SH-SY5Y (cell line): ENCODE measurements around the gene DTNBP1.

ENCODE experiments used
- GATA2 ChIP-seq: IDR thresholded peaks from 2 replicates; pipeline ENCODE4 v1.6.1; 2011; ENCODE audit warnings: mild to moderate bottlenecking, low read depth, low read length
- GATA3 ChIP-seq: IDR thresholded peaks from 2 replicates; pipeline ENCODE4 v1.6.1; 2011; ENCODE audit warnings: low read depth, mild to moderate bottlenecking, low read length, moderate library complexity

DNA sequence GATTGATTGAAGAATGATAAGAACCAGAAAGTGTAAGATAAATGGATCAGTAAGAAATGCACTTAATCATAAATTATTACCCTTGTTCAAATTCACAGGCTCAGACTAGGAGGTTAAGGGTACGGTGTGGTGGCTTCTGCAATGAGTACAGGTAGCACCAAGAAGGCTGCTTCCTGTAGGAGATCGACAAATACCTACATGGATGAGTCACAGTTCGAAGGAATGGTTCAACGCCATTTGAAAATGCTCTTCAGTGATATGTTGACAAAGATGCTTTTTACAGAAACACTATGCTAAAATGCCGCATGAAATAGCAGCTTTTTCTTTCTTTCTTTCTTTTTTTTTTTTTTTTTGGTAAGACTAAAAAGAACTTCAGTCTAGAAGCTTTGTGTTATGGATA, 116.2 kb downstream of the DTNBP1 start:
- TF ChIP-seq GATA2 (no peak), GATA3 (no peak)
